ENCODE data around the gene TRDN.
"Not testable (repeated sequence)": the region's sequence is repeated elsewhere in the genome, so short reads cannot be mapped to it uniquely, and the experiment has no call there.

The TRDN gene

DNA sequence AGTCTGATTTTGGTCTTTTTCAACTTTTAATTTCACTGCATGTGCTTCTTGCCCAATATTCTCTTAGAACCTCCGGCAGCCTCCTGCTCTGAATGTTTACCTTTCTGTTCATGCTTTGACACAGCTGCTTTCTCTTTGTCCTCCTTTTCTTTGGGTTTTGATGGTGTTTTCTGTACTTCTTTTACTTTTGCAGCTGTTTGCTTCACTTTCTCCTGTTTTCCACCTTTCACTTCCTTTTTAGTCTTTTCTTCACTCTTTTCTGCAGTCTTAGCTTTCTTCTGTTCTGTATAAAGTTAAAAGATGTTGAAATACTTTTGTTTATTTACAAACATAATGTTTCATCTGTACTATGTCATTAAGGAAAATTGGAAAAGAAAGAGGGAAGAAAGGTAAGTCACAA is 133.1 kb downstream of the TRDN start:
- FAIRE-seq, result no peak

- FAIRE-seq, result no peak
Observed at GRCh38 chr6:123497025-123497424, 139.7 kb downstream of the TRDN start.

DNA sequence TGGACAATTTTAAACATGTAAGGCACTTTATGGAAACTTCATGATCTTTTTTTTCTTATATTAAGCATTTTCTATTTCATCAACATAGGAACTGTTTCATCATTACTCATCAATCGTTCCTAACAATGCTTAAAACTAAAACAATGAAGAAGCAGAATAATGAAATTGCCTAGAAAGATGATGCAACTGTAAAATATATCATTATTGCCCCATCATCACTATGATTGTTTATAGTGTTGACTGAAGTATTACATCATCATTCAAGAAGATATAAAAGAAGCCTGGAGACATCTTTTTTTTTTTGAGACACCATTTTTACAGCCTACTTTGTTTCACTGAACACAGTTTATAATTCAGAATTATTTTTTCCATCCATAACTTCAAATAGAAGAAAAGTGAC is 147.2 kb downstream of the TRDN start:
- FAIRE-seq, result no peak

GRCh38 chr6:123480986-123481385 is 155.8 kb downstream of the TRDN start:
- no peak for FAIRE-seq

GRCh38 chr6:123472025-123472702 is 164.6 kb downstream of the TRDN start:
- FAIRE-seq, result not testable (repeated sequence)

GRCh38 chr6:123467392-123467791 is 169.4 kb downstream of the TRDN start:
- no peak for FAIRE-seq

- no peak for FAIRE-seq
Observed at GRCh38 chr6:123462152-123462551, 174.6 kb downstream of the TRDN start.

DNA sequence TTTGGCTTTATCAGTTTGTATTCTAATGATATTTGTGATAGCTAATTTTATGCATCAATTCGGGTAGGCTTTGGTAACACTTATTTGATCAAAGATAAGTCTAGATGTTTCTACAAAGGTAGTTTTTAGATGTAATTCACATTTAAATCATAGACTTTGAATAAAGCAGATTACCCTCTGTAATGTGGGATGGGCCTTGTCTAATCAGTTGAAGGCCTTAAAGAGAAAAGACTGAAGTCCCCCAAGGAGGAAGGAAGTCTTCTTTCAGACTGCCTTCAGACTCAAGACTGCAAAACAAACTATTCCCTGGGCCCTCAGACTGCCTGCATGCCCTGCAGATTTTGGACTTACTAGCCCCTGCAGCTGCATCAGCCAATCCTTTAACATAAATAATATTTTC is 178.5 kb downstream of the TRDN start:
- FAIRE-seq, result no peak

- no peak for FAIRE-seq
Observed at GRCh38 chr6:123456836-123457235, 179.9 kb downstream of the TRDN start.

DNA sequence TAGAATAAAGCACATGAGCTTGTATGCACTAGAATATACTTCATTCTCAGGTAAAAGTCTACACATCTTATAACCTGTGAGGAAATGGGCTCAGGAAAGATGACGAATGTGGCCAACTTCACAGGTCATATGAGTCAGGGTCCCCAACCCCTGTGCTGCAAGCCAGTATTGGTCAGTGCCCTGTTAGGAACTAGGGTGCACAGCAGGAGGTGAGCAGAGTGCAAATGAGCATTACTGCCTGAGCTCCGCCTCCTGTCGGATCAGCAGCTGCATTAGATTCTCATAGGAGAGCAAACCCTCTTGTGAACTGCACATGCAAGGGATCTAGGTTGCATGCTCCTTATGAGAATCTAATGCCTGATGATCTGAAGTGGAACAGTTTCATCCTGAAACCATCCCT is 182.3 kb downstream of the TRDN start:
- FAIRE-seq, result no peak

DNA sequence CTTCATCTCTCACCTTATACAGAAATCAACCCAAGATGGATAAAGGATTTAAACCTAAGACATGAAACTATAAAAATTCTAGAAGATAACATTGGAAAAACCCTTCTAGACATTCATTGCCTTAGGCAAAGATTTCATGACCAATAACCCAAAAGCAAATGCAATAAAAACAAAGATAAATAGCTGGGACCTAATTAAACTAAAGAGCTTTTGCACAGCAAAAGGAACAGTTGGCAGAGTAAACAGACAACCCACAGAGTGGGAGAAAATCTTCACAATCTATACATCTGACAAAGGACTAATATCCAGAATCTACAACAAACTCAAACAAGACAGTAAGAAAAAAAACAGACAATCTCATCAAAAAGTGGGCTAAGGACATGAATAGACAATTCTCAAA is 183.7 kb downstream of the TRDN start:
- FAIRE-seq, result not testable (repeated sequence)

DNA sequence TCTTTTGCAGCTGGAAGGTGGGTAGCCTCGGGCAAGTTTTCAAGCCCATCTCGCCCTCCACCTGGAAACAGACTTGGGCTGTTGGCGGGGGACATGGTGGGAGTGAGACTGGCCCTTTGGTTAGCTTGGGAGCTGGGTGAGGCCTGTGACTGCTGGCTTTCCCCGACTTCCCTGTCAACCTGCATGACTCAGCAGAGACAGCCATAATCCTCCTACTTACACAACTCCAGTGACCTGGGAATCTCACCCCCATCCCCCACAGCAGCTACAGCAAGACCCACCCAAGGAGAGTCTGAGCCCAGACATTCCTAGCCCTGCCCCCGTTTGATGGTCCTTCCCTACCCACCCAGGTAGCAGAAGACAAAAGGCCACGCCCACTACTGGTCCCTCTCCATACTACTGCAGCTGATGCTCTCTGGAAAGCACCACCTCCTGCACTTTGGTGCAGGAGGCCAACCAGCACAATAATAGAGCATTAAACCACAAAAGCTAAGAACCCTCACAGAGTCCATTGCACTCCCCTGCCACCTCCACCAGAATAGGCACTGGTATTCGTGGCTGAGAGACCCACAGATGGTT is 188.4 kb downstream of the TRDN start:
- no peak for FAIRE-seq

DNA sequence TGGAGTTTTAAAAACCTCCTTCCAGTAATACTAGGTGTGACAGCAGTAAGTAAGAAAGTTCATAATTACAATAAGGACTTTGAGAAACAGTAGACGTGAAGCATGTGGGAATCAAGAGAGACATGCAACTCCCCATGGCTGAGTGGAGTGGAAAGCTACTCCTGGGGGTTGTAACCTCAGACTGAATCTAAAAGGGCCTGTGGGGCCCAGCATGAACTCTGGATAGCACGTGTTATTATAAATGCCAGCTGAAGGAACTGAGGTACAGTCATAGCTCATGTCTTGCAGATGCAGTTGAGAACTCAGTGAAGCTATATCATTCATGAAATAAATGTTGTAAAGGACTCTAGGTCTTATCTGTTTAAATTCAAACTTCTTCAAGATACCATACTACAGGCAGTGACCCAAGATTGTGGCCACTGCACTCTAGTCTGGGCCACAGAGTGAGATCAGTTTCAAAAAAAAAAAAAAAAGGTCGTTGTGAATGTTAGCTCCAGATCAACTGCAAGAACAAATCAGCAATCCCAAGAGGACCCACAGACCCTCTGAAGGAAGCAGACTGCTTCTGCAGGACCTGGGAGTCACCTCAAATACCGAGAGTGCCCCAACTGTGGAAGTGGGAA is 189.3 kb downstream of the TRDN start:
- no peak for FAIRE-seq

GRCh38 chr6:123439371-123439770 is 197.4 kb downstream of the TRDN start:
- no peak for FAIRE-seq

GRCh38 chr6:123434186-123434585 is 202.6 kb downstream of the TRDN start:
- FAIRE-seq, result no peak

GRCh38 chr6:123430970-123431369 is 205.8 kb downstream of the TRDN start:
- FAIRE-seq, result no peak

DNA sequence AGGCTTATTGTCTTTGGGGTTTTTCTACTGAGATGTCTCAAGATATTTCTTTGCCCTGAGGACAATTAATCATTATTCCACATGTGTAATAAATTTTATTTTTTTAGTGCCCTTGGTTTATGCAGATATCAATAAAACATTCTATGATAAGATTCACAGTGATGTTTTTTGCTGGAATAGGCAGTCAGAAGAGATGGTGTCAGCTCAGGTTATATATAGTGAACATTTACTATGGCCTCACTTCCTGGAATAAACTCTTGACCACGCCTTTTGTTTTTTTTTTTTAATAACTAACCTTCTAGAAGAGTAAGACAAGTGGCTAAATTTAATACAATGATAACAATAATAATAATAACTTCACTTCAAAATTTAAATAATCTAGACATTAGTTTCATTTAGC is 209.7 kb downstream of the TRDN start:
- FAIRE-seq, result no peak

- FAIRE-seq, result no peak
Observed at GRCh38 chr6:123423130-123423529, 213.6 kb downstream of the TRDN start.

GRCh38 chr6:123420512-123420911 is 216.2 kb downstream of the TRDN start:
- FAIRE-seq, result no peak

DNA sequence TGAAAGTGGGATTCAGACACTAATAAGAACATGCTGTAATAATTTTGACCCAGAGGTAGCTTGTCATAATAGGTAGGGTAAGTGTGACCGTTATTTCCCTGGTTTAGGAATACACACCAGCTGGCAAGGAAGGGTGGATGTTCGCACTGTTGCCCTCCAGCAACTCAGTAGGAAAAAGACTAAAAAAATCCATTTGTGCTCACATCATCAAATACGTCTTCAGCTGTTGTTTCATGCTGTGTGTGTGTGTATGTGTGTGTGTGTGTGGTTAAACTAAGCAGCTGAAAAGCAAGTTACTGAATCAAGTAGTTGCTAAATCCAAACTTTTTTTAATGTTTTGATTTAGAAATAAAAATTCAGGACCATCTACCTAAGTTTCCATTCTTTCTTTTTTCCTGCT is 218.7 kb downstream of the TRDN start:
- no peak for FAIRE-seq

DNA sequence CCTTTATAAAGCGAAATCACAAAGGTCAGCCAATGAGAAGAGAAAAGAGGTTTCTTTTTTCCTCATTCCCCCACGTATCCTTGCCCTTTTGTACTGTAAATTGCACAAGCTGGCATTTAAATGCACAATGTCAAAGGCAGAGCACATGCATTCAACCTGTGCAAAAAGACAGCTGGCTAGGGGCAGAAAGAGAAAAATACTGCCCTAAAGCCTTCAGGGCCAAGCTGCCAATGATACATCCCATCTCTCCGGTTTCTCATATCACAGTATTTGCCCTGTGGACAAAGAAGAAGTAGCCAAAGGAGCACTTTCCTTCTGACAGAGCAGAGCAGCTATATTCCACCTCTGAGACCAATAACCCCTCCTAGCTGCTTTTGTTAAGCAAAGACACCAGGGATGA is 219.2 kb downstream of the TRDN start:
- no peak for FAIRE-seq

- FAIRE-seq, result no peak
Observed at GRCh38 chr6:123415844-123416468, 220.8 kb downstream of the TRDN start.

GRCh38 chr6:123404975-123405374 is 231.8 kb downstream of the TRDN start:
- FAIRE-seq, result no peak

DNA sequence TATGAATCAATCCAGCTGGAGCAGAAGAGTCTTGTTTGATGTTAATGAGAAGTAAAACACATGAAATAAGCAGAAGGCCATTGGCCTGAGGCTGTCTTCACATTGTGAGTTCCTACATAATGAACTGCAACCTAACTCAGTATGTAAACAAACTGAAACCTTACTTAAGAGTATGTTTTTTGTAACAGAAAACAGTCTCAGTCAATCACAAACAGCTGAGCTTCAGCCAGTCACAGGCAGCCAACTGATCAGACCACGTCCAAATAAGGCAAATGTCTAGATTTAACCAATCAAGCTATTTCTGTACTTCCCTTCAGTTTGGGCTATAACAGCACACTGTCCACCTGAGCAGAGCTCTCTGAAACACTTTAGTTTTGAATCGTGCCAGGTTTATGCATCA is 234.7 kb downstream of the TRDN start:
- no peak for FAIRE-seq
